Inflammatory macrophage treated with lipopolysaccharide for 1 hour (primary cell): ENCODE results near the gene CDKN1C.
A peak's percentile ranks its signal among the peaks of the same experiment; 100 is the strongest.

ENCODE experiments used
- DNase-seq, 2 donors: peaks; one replicate each; pipeline ENCODE4 v3.0.0-alpha.2; 2020 to 2022

Gene CDKN1C

GRCh38 chr11:2904153-2905052 is 18.8 kb upstream of the CDKN1C start:
- DNase-seq, result no peak

GRCh38 chr11:2903672-2904011 is 18.1 kb upstream of the CDKN1C start:
- no peak for DNase-seq

- no peak for DNase-seq
Measured at GRCh38 chr11:2902784-2903671, 17.5 kb upstream of the CDKN1C start.

- DNase-seq, result peak; percentile 90 to 94
Measured at GRCh38 chr11:2901854-2902783, 16.5 kb upstream of the CDKN1C start.

GRCh38 chr11:2901196-2901796 is 15.7 kb upstream of the CDKN1C start:
- no peak for DNase-seq

GRCh38 chr11:2899080-2899783 is 13.7 kb upstream of the CDKN1C start:
- peak; percentile 40 to 43 for DNase-seq

- peak; percentile 82 to 84 for DNase-seq
Measured at GRCh38 chr11:2898366-2899079, 12.9 kb upstream of the CDKN1C start.

- no peak for DNase-seq
Measured at GRCh38 chr11:2897048-2897447, 11.5 kb upstream of the CDKN1C start.

- DNase-seq, result no peak
Measured at GRCh38 chr11:2896047-2896446, 10.5 kb upstream of the CDKN1C start.

- DNase-seq, result no peak
Measured at GRCh38 chr11:2893935-2894334, 8.4 kb upstream of the CDKN1C start.

- peak in 1 of 2 donors; percentile 36 for DNase-seq
Measured at GRCh38 chr11:2892967-2893528, 7.5 kb upstream of the CDKN1C start.

GRCh38 chr11:2892215-2892966 is 6.8 kb upstream of the CDKN1C start:
- peak in 1 of 2 donors; percentile 38 for DNase-seq

- no peak for DNase-seq
Measured at GRCh38 chr11:2891326-2892214, 6.0 kb upstream of the CDKN1C start.

- no peak for DNase-seq
Measured at GRCh38 chr11:2890466-2891294, 5.1 kb upstream of the CDKN1C start.

GRCh38 chr11:2889362-2890273 is 4.0 kb upstream of the CDKN1C start:
- DNase-seq, result no peak

- peak; percentile 57 to 93 for DNase-seq
Measured at GRCh38 chr11:2888266-2888968, 2.8 kb upstream of the CDKN1C start.
